Amygdala (tissue), 56 donors: ENCODE measurements around the gene CLEC16A.
A peak's percentile ranks its signal among the peaks of the same experiment; 100 is the strongest.

Experiments
- DNase-seq, 56 donors: peaks; one replicate each; lab custom pipeline; 2025; lab: John Stamatoyannopoulos, UW

CLEC16A gene

DNA sequence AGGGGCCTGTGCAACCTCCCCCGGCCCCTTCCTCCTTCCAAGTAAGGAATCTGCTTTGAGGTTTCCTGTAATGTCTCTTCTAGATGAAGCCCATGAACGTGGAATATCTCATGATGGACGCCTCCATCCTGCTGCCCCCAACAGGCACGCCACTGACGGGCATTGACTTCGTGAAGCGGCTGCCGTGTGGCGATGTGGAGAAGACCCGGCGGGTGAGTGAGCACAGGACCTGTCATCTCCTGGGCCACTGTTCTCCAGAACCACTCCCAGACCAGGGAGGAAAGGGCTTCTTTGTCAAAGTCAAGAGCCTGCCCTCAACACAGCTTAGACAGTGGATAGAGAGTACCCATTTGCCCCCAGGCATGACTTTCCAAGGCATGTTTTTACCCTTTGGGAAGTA, 107.1 kb downstream of the CLEC16A start:
- no peak for DNase-seq

- no peak for DNase-seq
Observed at GRCh38 chr16:11051879-11052808, 107.8 kb downstream of the CLEC16A start.

GRCh38 chr16:11053916-11054460, 109.6 kb downstream of the CLEC16A start:
- DNase-seq: no peak

DNA sequence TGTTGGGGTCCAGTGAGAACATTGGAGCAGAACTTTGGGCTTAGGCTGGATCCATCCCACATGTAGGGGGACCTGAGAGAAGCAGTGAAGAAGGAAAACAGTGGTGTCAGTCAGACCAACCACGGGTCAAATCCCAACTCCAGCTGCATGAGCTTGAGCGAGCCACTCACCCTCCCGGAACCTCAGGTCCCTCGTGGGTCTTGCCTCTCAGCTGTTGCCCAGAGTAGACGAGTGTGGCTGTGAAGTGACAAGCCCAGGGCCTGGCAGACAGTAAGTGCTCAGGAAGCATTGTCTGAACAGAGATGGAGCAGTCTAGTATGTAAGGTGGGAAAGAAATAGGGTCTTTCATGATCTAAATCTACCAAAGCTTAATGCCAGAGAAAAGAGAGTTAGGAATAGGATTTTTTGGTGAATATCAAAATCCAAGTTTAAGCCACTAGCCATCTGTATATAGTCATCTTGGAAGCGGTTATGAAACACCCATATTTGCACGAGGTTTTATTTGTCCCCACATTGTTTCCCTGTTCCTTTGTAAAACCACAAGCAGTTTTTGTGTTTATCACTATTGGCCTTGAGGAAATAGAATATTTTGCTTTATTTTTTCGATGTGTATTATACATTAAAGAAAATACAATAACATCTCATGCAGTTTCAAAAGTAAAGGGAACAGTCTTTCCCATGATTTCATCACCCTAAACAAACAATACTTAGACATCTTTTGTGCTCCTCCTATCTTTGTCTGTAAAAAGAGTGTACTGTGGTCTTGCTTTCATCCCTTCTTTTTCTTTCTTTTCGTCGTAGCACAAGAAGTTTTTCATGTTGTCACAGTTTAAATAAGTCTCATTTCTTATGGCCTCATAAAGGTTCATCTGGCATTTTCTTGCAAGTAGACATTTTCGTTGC, 112.0 kb downstream of the CLEC16A start:
- no peak for DNase-seq

- DNase-seq: peak in 5 of 56 donors; percentile 4 to 19 (median 6)
Observed at GRCh38 chr16:11056993-11057649, 112.8 kb downstream of the CLEC16A start.

DNA sequence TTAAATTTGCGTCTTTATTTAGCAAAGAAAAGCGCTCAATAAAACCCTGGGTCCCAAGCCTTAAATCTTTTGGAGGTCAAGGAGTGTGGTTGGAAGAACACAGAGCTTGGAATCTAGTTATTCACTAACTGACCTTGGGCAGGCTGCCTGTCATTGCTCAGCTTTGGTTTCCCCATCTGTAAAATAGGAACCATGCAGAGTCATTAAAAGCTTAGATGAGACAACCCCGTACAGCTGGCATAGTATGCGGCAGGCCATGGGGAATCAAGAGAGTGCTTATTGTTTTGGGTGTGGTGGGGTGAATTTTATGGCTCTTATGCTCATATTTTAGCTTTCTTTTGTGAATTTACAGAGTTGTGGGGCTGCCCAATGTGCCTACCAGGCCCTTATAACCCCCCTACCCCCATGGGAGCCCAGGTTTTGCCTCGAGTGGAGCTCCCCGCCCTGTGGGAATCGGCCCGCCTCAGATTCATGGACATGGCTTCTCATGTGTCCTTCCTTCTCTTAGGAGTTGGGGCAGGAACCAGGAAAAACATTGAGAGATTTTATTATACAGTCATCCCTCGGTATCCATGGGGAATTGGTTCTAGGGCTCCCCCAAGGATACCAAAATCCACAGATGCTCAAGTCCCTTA, 113.5 kb downstream of the CLEC16A start:
- no peak for DNase-seq

GRCh38 chr16:11058832-11059231, 114.5 kb downstream of the CLEC16A start:
- no peak for DNase-seq

- no peak for DNase-seq
Observed at GRCh38 chr16:11059588-11059987, 115.2 kb downstream of the CLEC16A start.

DNA sequence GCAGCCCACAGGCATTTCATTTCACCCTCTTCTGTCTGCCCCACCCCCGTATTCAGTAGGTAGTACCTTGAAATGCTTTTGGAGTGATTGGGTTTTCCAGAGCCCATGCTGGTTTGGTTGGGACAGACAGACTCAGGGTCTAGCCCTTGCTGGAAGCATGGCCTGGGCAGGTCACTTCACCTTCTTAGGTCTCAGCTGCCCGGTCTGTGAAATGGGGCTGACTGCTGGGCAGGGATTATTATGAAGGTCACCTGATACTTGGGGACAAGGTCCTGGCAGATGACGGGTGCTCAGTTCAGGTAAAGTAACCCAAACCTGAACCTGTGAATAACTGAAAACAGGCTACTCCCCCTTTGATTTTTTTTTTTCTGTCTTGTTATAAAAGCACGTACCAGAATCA, 116.0 kb downstream of the CLEC16A start:
- no peak for DNase-seq

DNA sequence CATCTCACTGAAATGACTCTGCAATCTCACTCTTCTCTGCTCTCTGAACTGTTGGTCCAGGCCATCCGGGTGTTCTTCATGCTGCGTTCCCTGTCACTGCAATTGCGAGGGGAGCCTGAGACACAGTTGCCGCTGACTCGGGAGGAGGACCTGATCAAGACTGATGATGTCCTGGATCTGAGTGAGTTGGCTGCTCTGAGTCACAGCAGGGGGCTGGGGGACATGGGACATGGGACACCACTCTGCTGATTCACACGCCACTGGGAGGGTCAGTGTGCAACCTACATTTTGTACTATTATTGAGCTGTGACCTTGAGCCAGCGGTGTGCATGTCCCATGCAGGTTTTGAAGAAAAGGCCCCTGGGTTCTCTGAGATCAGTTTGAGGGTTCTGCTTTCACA, 116.5 kb downstream of the CLEC16A start:
- DNase-seq: no peak

- DNase-seq: no peak
Observed at GRCh38 chr16:11061629-11062270, 117.4 kb downstream of the CLEC16A start.

- DNase-seq: no peak
Observed at GRCh38 chr16:11063448-11064201, 119.3 kb downstream of the CLEC16A start.

- no peak for DNase-seq
Observed at GRCh38 chr16:11064202-11064540, 119.8 kb downstream of the CLEC16A start.

DNA sequence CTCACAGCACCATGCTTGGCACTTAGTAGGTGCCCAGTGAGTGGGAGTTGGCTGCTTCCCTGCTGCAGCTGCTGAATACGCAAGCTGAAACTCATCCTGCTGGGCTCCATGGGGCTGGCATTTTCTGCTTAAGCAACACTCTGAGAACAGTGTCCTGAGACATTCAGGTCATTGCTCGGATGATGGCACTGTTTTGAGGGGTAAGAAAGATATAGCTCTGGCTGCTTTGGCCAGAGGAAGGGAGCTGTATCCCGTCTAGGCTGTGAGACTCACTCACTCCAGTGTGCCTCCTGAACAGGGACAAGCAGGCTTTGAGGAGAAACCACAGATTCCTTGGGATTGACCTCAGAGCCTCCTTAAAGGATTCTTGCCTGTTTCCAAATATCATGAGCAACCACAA, 120.5 kb downstream of the CLEC16A start:
- DNase-seq: no peak

- no peak for DNase-seq
Observed at GRCh38 chr16:11066261-11066870, 122.0 kb downstream of the CLEC16A start.

- no peak for DNase-seq
Observed at GRCh38 chr16:11067266-11067665, 122.9 kb downstream of the CLEC16A start.

DNA sequence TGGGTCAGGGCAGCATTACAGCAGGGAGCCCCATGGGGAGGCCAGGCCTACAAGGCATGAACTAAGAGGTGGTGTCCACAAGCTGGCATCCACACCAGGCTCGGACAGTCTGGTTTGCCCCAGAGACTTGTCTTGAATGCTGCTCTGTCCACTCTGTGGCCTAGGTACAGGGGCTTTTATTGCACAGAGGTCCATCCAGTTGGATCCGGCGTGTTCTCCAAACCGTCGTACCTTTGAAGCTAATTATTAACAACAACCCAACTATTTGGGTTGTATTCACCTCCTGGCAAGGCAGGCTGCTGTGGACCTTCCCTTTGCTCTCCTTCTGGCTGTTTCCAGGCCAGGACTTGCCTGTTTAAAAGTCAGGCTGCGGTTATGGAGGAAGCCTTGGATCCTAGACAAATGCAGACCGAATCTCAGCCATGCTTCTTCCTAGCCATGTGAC, 123.4 kb downstream of the CLEC16A start:
- no peak for DNase-seq

DNA sequence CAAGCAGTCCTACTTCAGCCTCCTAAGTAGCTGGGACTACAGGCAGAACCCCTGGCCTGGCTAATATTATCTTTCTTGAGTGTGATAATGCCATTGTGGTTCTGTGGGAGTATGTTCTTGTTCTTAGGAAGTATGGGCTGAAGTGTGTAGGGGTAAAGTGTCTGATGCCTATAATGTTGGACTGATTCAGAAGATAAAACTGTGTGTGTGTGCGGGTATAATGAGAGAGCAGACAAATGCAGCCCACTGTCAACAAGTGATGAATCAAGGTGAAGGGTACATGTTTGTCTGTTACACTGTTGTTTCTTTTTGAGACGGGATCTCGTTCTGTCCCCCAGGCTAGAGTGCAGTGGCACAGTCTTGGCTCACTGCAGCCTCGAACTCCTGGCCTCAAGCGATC, 127.5 kb downstream of the CLEC16A start:
- DNase-seq: no peak
